Superior temporal gyrus (tissue), 1 donor: ENCODE measurements around the gene MYLIP.
"Not testable (repeated sequence)": the region's sequence is repeated elsewhere in the genome, so short reads cannot be mapped to it uniquely, and the experiment has no call there.

ENCODE experiments used
- DNase-seq: peaks from one replicate; pipeline ENCODE4 v3.0.0-alpha.2; 2016; ENCODE audit errors: extremely low spot score

Gene MYLIP

DNA sequence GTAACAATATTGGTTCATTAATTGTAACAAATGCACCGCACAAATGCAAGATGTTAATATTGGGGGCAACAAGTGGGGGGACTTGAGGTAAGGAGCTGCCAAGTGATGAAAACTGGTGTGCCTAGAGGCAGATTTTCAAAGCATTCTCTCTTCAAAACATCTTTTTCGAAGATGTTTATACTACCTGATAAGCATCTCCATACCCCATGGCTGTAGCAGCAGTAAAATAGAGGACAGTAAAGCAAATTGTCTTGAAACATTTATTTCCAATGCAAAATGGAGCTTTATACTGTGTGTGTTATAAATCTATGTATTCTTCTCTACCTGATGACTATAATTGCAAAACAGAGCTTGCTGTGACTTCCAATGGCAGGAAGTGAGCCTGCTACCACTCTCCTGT, 42.5 kb downstream of the MYLIP start:
- DNase-seq, result no peak

- no peak for DNase-seq
These were observed 44.5 kb downstream of the MYLIP start for GRCh38 chr6:16173167-16173940.

DNA sequence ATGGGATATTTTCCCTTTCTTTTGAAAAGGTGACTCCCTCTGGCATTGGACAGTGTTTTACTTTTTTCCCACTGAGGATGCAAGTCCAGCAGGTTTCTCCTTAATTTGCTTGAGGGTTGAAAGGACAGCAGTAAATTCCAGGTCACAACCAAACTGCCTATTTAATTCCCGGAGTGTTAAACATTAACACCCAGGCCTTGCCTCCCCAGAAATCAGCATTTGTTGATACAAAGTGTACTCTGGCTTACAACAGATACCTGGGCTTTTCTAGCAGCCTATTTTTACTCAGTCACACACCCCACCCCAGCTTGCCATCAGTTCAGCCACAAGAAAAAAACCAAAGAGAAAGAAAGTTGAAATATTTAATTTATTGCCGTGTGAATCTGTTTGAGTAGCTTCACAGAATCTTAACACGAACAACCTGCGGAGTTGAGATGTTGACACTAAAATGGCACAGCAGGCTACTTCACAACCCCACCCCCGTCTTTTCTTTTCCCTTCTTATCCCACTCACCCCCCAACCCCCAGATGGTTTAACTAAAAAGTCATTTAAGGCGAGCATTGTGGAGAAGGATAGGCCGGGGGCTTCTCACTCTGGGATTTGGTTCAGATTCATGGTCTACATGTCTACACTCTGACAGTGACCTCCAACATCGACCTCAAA, 45.7 kb downstream of the MYLIP start:
- DNase-seq, result no peak

GRCh38 chr6:16176600-16176999, 47.7 kb downstream of the MYLIP start:
- not testable (repeated sequence) for DNase-seq

- DNase-seq, result no peak
These were observed 49.0 kb downstream of the MYLIP start for GRCh38 chr6:16177881-16178280.

GRCh38 chr6:16178351-16178750, 49.5 kb downstream of the MYLIP start:
- no peak for DNase-seq

DNA sequence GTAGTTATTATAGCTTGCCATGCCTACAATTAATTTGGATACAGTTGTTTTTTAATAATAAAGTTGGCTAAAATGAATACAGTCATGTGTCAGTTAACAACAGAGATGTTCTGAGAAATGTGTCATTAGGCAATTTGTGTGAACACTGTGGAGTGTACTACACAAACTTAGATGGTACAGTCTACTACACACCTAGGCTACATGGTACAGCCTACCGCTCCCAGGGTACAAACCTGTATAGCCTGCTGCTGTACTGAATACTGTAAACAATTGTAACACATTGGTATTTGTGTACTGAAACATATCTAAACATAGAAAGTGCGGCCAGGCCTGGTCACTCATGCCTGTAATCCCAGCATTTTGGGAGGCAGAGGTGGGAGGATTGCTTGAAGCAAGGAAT, 50.2 kb downstream of the MYLIP start:
- no peak for DNase-seq

- DNase-seq, result no peak
These were observed 51.1 kb downstream of the MYLIP start for GRCh38 chr6:16179970-16180431.

DNA sequence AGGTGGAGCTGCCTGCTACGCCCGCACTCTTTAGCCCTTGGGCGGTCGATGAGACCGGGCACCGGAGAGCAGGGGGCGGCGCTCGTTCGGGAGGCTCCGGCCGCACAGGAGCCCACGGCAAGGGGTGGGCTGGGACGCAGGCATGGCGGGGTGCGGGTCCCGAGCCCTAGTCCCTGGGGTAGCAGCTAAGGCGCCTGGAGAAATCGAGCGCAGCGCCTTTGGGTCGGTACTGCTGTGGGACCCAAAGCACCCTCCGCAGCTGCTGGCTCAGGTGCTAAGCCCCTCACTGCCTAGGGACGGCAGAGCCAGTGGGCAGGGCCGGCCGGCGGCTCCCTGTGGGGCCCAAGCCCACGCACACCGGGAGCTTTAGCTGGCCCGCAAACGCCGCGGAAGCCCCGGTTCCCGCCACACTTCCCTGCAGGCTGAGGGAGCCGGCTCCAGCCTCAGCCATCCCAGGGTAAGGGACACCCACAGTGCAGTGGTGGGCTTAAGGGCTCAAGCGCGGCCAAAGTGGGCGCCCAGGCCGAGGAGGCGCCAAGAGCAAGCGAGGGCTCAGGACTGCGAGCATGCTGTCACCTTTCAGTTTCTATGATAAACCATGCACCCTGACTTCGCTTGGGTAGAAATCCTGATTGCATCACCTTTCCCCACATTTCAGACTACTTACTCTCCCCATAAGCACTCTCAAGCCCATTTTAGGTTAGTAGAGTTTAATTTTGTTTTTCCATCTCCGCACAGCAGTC, 52.0 kb downstream of the MYLIP start:
- DNase-seq, result no peak

DNA sequence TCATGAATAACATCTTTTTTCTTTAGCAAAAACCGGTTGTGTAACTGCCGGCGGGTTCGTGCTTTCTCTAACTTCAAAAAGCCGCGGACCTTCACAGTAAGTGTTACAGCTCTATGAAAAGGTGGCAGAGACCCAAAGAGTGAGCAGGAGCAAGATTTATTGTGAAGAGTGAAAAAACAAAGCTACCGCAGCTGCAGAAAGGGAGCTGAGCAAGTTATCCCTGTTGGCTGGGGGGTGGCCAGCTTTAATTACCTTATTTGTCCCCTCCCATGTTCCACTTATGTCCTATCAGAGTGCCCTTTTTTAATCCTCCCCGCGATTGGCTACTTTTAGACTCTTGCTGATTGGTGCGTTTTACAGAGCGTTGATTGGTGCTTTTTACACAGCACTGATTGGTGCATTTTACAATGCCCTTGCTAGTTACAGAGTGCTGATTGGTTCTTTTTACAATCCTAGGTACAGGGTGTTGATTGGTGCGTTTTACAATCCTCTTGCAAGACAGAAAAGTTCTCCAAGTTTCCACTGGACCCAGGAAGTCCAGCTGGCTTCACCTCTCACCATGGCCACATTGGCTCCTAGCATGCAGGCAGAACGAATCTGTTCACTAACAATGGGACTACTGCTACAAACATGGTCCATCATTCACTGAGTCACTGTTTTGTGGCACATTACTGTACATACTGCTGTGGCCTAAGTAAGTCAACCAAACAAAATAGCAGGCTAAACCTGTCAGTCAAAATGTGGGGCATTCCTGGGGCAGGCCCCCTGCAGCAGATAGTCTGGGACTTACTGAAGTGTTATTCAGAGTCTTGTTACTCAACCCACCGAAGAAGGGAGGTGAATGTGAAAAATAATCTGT, 52.8 kb downstream of the MYLIP start:
- no peak for DNase-seq

DNA sequence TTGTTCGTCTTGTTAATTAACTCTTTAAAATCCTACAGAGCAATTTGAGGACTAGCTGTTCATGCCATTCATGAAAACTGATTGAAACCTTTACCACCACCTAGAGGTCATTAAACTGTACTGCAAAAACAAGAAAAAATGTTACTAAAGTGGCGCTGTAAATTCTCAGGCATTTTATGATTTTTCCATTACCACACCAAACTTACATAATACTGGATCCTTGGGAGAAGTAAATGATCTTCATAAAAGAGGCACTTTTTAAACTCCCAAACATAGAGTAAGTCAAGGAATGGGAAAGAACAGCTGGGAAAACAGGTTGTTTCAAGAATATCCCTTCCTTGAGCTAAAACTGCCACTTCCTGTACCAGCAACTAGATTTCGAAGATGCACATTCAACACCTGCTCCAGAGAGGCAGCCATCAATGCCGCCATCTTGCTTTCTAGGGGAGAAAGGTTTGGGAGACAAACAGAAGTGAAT, 54.3 kb downstream of the MYLIP start:
- peak; percentile 86 for DNase-seq

- DNase-seq, result no peak
These were observed 55.2 kb downstream of the MYLIP start for GRCh38 chr6:16184129-16184528.

GRCh38 chr6:16184551-16184950, 55.7 kb downstream of the MYLIP start:
- DNase-seq, result no peak

- no peak for DNase-seq
These were observed 58.3 kb downstream of the MYLIP start for GRCh38 chr6:16187176-16187575.

DNA sequence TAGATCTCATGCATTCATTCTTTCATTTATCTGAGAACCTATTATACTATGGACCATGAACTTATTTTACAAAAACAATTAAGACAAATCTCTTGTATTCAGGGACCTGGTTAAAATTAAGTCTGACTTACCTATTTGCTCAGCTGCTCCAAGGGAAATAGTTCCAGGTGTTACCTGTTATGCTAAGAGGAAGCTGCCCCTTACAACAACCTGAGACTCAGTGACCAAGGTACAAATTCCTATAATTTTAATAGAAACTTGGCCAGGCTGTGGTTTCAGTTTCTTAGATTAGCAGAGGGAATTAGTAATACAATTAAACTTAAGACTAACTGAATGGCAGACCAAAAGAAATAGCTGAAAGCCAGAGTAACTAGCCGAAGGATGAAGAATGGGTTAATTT, 61.3 kb downstream of the MYLIP start:
- no peak for DNase-seq

- no peak for DNase-seq
These were observed 67.5 kb downstream of the MYLIP start for GRCh38 chr6:16196260-16196983.

DNA sequence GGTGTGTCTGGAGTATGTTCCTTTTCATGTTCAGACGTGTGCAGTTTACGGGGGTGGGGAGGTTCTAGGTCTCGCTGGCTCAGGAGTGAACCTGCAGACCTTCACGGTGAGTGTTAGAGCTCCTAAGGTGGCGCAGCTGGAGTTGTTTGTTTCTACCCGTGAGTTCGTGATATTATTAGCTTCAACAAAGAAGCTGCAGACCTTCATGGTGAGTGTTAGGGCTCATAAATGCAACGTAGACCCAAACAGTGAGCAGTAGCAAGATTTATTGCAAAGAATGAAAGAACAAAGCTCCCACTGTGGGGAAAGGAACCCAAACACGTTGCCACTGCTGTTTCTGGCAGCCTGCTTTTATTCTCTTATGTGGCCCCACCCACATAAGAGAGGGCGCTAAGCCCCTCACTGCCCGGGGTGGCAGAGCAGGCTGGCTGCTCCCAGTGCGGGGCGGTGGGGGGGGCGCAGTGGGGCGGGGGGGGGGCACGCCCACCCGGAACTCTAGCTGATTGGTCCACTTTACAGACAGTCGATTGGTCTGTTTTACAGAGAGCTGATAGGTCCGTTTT, 68.2 kb downstream of the MYLIP start:
- no peak for DNase-seq
